Esophagus squamous epithelium (tissue), 5 donors: ENCODE results near the gene THSD7B. TPM values are rescaled to one million over a fixed set of nuclear protein-coding genes. Genes with fewer than 3 reads are reported as not detected.

ENCODE experiments used
- DNase-seq: peaks from one replicate; lab custom pipeline; 2025; lab: John Stamatoyannopoulos, UW
- H3K27ac ChIP-seq, 4 donors: fragments of 200-600 bp; sonication (generic); one replicate each; pipeline ENCODE4 v1.5.1; 2016 to 2019; ENCODE audit warnings: mild to moderate bottlenecking in 1 of 4
- H3K27me3 ChIP-seq, 4 donors: fragments of 200-600 bp; sonication (generic); 1 replicate in 3 of 4; 2 replicates in 1 of 4; pipeline versions ENCODE4 v1.5.1 to v1.6.0; 2017 to 2021; ENCODE audit warnings: antibody characterized with exemption in 1 of 4
- H3K36me3 ChIP-seq, 3 donors: fragments of 200-600 bp; sonication (generic); one replicate each; pipeline ENCODE4 v1.5.1; 2016 to 2019
- H3K4me1 ChIP-seq, 3 donors: fragments of 200-600 bp; sonication (generic); one replicate each; pipeline ENCODE4 v1.5.1; 2017 to 2019
- H3K4me3 ChIP-seq, 4 donors: fragments of 200-600 bp; sonication (generic); 1 replicate in 3 of 4; 2 replicates in 1 of 4; pipeline ENCODE4 v1.5.1; 2016 to 2019; ENCODE audit warnings: mild to moderate bottlenecking in 2 of 4, moderate library complexity in 1 of 4
- H3K9me3 ChIP-seq, 3 donors: fragments of 200-600 bp; sonication (generic); one replicate each; pipeline ENCODE4 v1.5.1; 2016 to 2019
- POLR2A ChIP-seq, 4 donors: fragments of 450-650 bp; IDR thresholded peaks; one replicate each; pipeline ENCODE4 v1.6.1; 2017; ENCODE audit warnings: antibody characterized with exemption in 4 of 4, mild to moderate bottlenecking in 4 of 4, moderate library complexity in 3 of 4
- WGBS, 2 donors: methylation state at CpG; one replicate each; pipeline ENCODE4 v1.1.5; 2018; 5-methylcytosine and 5-hydroxymethylcytosine counted together
- intact Hi-C: fragments of 100-400 bp; cut with DNase I; formaldehyde crosslinking; loops from one replicate; pipeline ENCODE4 v1.15.0; 2022
- total RNA-seq, 4 donors: library from RNA; depleted of rRNA; stranded (reverse); fragments of >200 nt; gene quantifications; one replicate each; pipeline ENCODE4 v1.1.0, GENCODE V29; 2016
- TF ChIP-seq, protein P1 (sequence below), 6 experiments: fragments of 450-650 bp in 4 of 6; fragments of 200-600 bp in 2 of 6; sonication (generic) in 2 of 6; IDR thresholded peaks; one replicate each; pipeline ENCODE4 v1.5.1; 2016 to 2019; ENCODE audit warnings: antibody characterized with exemption in 6 of 6, mild to moderate bottlenecking in 4 of 6, moderate library complexity in 4 of 6
- donor health status: DM: yes; HTN: yes; CAD: no.

The THSD7B gene
- total RNA-seq, 4 donors from 2014 or later = 0.31 to 0.97 (median 0.72) TPM

DNA sequence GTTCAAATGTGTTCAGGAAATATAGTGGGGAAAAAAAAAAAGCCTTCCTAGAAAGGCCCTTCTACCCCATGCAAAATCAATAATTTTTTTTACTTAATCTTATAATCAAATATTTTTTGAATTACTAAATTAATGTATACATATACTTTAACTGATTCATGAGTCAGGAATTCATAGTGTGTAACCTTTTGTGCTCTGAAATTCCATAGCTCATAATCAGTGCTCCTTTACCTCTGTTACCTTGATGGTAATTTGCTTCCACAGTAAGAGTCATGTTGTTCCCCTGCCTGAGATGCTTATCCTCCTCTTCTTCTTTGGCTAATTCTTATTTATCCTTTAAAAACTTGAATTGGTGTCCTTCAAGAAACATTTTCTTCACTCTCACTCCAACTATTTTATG is 414.2 kb downstream of the THSD7B start:
- intact Hi-C loops = no loop called here
- no peak for DNase-seq
- TF ChIP-seq POLR2A (IDR thresholded peaks at IDR 0.05) = no peak
- TF ChIP-seq, protein P1, sequence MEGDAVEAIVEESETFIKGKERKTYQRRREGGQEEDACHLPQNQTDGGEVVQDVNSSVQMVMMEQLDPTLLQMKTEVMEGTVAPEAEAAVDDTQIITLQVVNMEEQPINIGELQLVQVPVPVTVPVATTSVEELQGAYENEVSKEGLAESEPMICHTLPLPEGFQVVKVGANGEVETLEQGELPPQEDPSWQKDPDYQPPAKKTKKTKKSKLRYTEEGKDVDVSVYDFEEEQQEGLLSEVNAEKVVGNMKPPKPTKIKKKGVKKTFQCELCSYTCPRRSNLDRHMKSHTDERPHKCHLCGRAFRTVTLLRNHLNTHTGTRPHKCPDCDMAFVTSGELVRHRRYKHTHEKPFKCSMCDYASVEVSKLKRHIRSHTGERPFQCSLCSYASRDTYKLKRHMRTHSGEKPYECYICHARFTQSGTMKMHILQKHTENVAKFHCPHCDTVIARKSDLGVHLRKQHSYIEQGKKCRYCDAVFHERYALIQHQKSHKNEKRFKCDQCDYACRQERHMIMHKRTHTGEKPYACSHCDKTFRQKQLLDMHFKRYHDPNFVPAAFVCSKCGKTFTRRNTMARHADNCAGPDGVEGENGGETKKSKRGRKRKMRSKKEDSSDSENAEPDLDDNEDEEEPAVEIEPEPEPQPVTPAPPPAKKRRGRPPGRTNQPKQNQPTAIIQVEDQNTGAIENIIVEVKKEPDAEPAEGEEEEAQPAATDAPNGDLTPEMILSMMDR (IDR thresholded peaks at IDR 0.05) = no peak
- H3K36me3 ChIP-seq = no peaks in the 10 kb centered on the region
- no peaks in the 10 kb centered on the region for H3K27me3 ChIP-seq
- H3K9me3 ChIP-seq = no peaks in the 10 kb centered on the region
- H3K27ac ChIP-seq = no peak overlapping the region
- peaks cover 0 to 10% (median 6%) of the 10 kb centered on the region in 3 donors for H3K4me1 ChIP-seq
- no peak overlapping the region for H3K4me3 ChIP-seq

GRCh38 chr2:137180012-137180411 is 414.7 kb downstream of the THSD7B start:
- 79 to 91% methylated on average over 2 of the region's 2 CpGs for WGBS, 2 donors
- Histone ChIP-seq H3K4me3 (no peak overlapping the region), H3K27me3 (no peaks in the 10 kb centered on the region), H3K9me3 (no peaks in the 10 kb centered on the region), H3K4me1 (peaks cover 0 to 10% (median 6%) of the 10 kb centered on the region in 3 donors), H3K36me3 (no peaks in the 10 kb centered on the region), H3K27ac (no peak overlapping the region)
- intact Hi-C loops = no loop called here
- DNase-seq = no peak
- TF ChIP-seq POLR2A (IDR thresholded peaks at IDR 0.05) = no peak
- TF ChIP-seq, protein P1 (IDR thresholded peaks at IDR 0.05) = no peak

DNA sequence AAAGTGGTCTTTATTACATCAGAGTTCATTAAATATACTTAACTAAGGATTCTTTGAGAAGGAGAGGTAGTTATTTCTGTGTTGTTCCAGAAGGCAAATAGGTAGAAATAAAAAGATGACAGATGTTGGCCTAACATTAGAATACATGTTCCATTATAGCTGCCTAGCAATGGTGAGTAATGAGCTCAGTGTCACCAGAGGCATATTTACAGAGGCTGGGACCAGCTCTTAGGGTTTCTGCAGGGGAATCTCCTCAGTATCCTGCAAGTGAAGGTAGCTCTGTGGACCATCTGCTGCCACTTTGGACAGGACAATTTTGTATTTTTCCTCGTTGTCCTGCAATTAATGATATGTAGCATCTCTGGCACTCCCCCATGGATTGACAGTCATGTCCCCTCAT is 416.0 kb downstream of the THSD7B start:
- no peak overlapping the region for H3K27ac ChIP-seq
- no peaks in the 10 kb centered on the region for H3K9me3 ChIP-seq
- H3K4me1 ChIP-seq = peaks cover 0 to 10% (median 6%) of the 10 kb centered on the region in 3 donors
- no peaks in the 10 kb centered on the region for H3K27me3 ChIP-seq
- intact Hi-C loops = no loop called here
- DNase-seq = no peak
- TF ChIP-seq POLR2A (IDR thresholded peaks at IDR 0.05) = no peak
- WGBS, 2 donors = 67 to 85% methylated on average over 1 of the region's 1 CpG
- H3K4me3 ChIP-seq = no peak overlapping the region
- H3K36me3 ChIP-seq = no peaks in the 10 kb centered on the region

DNA sequence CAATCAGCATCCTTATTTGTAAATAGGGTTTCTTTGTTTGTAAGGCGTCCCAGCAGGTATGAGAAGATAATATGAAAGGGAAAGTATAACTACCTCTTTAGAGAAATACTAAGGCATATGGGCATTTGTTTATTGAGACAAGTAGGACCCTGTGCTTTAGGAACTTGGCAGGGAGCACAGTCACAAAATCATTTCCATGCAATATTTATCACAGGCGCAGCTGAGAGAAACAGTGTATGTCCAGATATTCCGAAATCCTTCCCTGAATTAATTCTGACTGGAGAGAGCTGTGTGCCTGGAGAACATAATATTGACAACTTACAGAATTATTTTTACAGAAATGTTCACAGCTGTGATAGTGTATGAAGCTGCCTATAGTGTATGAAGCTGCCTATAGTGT is 416.7 kb downstream of the THSD7B start:
- Histone ChIP-seq H3K9me3 (no peaks in the 10 kb centered on the region), H3K4me3 (no peak overlapping the region), H3K27ac (no peak overlapping the region), H3K27me3 (no peaks in the 10 kb centered on the region), H3K36me3 (no peaks in the 10 kb centered on the region), H3K4me1 (peaks cover 0 to 10% (median 6%) of the 10 kb centered on the region in 3 donors)
- DNase-seq = no peak
- intact Hi-C loops = no loop called here
- WGBS, 2 donors = 55 to 63% methylated on average over 3 of the region's 3 CpGs
- TF ChIP-seq, protein P1 (IDR thresholded peaks at IDR 0.05) = no peak
- TF ChIP-seq POLR2A (IDR thresholded peaks at IDR 0.05) = no peak

- 73 to 77% methylated on average over 3 of the region's 3 CpGs for WGBS, 2 donors
- Histone ChIP-seq H3K4me3 (no peak overlapping the region), H3K9me3 (no peaks in the 10 kb centered on the region), H3K27me3 (no peaks in the 10 kb centered on the region), H3K36me3 (no peaks in the 10 kb centered on the region), H3K27ac (no peak overlapping the region), H3K4me1 (peaks cover 0 to 7% (median 4%) of the 10 kb centered on the region in 3 donors)
- TF ChIP-seq, protein P1 (IDR thresholded peaks at IDR 0.05) = no peak
- TF ChIP-seq POLR2A (IDR thresholded peaks at IDR 0.05) = no peak
- no peak for DNase-seq
- intact Hi-C loops = no loop called here
Measured at GRCh38 chr2:137183206-137183898, 418.0 kb downstream of the THSD7B start.
